NOMO-1 treated with dmso at 0.1 percent for 144 hours (cell line): Measurements from ENCODE around the gene EPOP.
A peak's percentile ranks its signal among the peaks of the same experiment; 100 is the strongest.

Experiments used
- DNase-seq: peaks from one replicate; lab custom pipeline; 2025; ENCODE audit not compliant: unreplicated experiment; lab: John Stamatoyannopoulos, UW

Gene EPOP

GRCh38 chr17:38705803-38706504 is 31.2 kb upstream of the EPOP start:
- no peak for DNase-seq

- DNase-seq: no peak
Observed at GRCh38 chr17:38705523-38705802, 30.7 kb upstream of the EPOP start.

- DNase-seq: peak; percentile 67
Observed at GRCh38 chr17:38704606-38705522, 30.1 kb upstream of the EPOP start, which contains the start of gene MLLT6. Gene MLLT6, plus strand, starts transcription at chr17:38705273. Its CDS starts 360 bp downstream, at chr17:38705633.

GRCh38 chr17:38703742-38704605 is 29.2 kb upstream of the EPOP start:
- DNase-seq: peak; percentile 61

- DNase-seq: no peak
Observed at GRCh38 chr17:38702916-38703741, 28.4 kb upstream of the EPOP start.

GRCh38 chr17:38702166-38702915 is 27.6 kb upstream of the EPOP start:
- peak; percentile 62 for DNase-seq

GRCh38 chr17:38701504-38702165 is 26.9 kb upstream of the EPOP start:
- peak; percentile 51 for DNase-seq

- DNase-seq: no peak
Observed at GRCh38 chr17:38698760-38699159, 24.0 kb upstream of the EPOP start.

GRCh38 chr17:38697061-38697820 is 22.5 kb upstream of the EPOP start:
- DNase-seq: no peak

GRCh38 chr17:38693700-38694329 is 19.1 kb upstream of the EPOP start:
- DNase-seq: no peak

- no peak for DNase-seq
Observed at GRCh38 chr17:38691154-38691553, 16.4 kb upstream of the EPOP start.

GRCh38 chr17:38690386-38690785 is 15.6 kb upstream of the EPOP start:
- no peak for DNase-seq

- no peak for DNase-seq
Observed at GRCh38 chr17:38687286-38687685, 12.5 kb upstream of the EPOP start.

- no peak for DNase-seq
Observed at GRCh38 chr17:38685491-38685890, 10.7 kb upstream of the EPOP start.

- DNase-seq: no peak
Observed at GRCh38 chr17:38681096-38681495, 6.3 kb upstream of the EPOP start.

GRCh38 chr17:38677819-38678218 is 3.1 kb upstream of the EPOP start:
- DNase-seq: no peak

GRCh38 chr17:38676706-38677504 is 2.1 kb upstream of the EPOP start:
- peak; percentile 69 for DNase-seq
